Mucosa of rectum (tissue), 2 donors: ENCODE results near the gene CCSER2.
A peak's percentile ranks its signal among the peaks of the same experiment; 100 is the strongest.

ENCODE experiments used
- H3K27ac ChIP-seq, 2 donors: one replicate each; pipeline ENCODE4 v1.7.0; 2013; ENCODE audit warnings: inconsistent platforms in 2 of 2, low read depth in 2 of 2, low read length in 2 of 2
- H3K27me3 ChIP-seq, 2 donors: one replicate each; pipeline ENCODE4 v1.7.0; 2013; ENCODE audit warnings: low read length in 2 of 2; ENCODE audit not compliant: control insufficient read depth in 2 of 2, insufficient read depth in 2 of 2
- H3K36me3 ChIP-seq, 2 donors: one replicate each; pipeline ENCODE4 v1.7.0; 2013; ENCODE audit warnings: low read length in 2 of 2; ENCODE audit not compliant: control insufficient read depth in 2 of 2, insufficient read depth in 2 of 2
- H3K4me1 ChIP-seq, 2 donors: one replicate each; pipeline ENCODE4 v1.7.0; 2013; ENCODE audit warnings: low read length in 2 of 2, mild to moderate bottlenecking in 1 of 2; ENCODE audit not compliant: control insufficient read depth in 2 of 2, insufficient read depth in 2 of 2
- H3K4me3 ChIP-seq, 2 donors: one replicate each; pipeline ENCODE4 v1.7.0; 2013; ENCODE audit warnings: low read length in 2 of 2
- H3K9ac ChIP-seq, 2 donors: one replicate each; pipeline ENCODE4 v1.7.0; 2013; ENCODE audit warnings: low read length in 2 of 2, low read depth in 1 of 2, mild to moderate bottlenecking in 1 of 2
- H3K9me3 ChIP-seq, 2 donors: one replicate each; pipeline ENCODE4 v1.7.0; 2013; ENCODE audit warnings: low read length in 2 of 2; ENCODE audit not compliant: control insufficient read depth in 2 of 2
- donor health status: healthy.
- donor health status: Normal muscosa, but diverticular disease.

Gene CCSER2

DNA sequence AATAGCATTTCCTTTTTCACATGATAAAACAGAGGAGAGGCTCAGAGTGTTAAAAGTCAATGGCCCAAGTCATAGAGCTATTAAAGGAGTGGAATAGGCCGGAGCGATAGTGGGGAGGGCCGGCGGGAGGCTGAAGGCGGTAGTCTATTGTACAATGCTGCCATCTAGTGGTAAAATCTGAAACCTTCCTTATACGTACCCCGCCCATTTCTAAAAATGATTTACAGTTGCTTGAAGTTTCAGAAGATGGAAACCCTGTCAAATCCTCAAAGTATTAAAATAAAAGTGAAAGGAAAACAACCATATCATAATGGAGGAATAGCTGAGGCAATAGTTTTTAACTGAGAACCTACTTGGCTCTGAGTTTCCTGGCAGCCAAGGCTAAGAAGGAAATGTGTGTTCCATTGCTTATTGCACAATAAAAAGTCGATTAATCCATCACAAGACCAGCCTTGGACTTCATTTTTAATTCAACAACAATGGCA lies 209.1 kb downstream of the CCSER2 start:
- Histone ChIP-seq H3K27me3 (peaks cover 0 to 6% of the 10 kb centered on the region in 2 donors), H3K4me1 (no peaks in the 10 kb centered on the region), H3K36me3 (no peaks in the 10 kb centered on the region), H3K27ac (no peak overlapping the region), H3K4me3 (no peak overlapping the region), H3K9ac (no peak overlapping the region), H3K9me3 (no peaks in the 10 kb centered on the region)

DNA sequence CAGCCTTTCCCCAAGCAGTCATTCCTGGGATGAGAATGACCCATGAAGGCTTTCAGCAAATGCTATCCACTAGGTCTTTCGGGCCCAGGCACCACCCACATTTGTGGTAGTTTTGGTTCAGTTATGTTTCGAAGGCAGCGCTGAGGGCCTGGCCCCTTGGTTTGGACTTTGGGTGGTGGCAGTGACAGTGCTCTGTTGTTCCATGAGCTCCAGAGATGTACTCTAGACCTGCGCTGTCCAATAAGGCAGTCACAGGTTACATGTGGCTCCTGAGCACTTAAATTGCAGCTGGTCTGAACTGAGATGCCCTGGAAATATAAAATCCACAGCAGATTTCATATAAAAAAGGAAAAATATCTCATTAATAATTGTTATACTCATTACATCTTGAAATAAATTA lies 209.6 kb downstream of the CCSER2 start:
- Histone ChIP-seq H3K9me3 (no peaks in the 10 kb centered on the region), H3K36me3 (no peaks in the 10 kb centered on the region), H3K9ac (no peak overlapping the region), H3K4me3 (no peak overlapping the region), H3K4me1 (no peaks in the 10 kb centered on the region), H3K27me3 (peaks cover 0 to 6% of the 10 kb centered on the region in 2 donors), H3K27ac (no peak overlapping the region)

- no peak overlapping the region for H3K27ac ChIP-seq
- no peak overlapping the region for H3K9ac ChIP-seq
- H3K36me3 ChIP-seq, result no peaks in the 10 kb centered on the region
- H3K9me3 ChIP-seq, result no peaks in the 10 kb centered on the region
- no peaks in the 10 kb centered on the region for H3K4me1 ChIP-seq
- no peak overlapping the region for H3K4me3 ChIP-seq
- peaks cover 0 to 6% of the 10 kb centered on the region in 2 donors for H3K27me3 ChIP-seq
These were observed 210.8 kb downstream of the CCSER2 start for GRCh38 chr10:84539216-84539615.

DNA sequence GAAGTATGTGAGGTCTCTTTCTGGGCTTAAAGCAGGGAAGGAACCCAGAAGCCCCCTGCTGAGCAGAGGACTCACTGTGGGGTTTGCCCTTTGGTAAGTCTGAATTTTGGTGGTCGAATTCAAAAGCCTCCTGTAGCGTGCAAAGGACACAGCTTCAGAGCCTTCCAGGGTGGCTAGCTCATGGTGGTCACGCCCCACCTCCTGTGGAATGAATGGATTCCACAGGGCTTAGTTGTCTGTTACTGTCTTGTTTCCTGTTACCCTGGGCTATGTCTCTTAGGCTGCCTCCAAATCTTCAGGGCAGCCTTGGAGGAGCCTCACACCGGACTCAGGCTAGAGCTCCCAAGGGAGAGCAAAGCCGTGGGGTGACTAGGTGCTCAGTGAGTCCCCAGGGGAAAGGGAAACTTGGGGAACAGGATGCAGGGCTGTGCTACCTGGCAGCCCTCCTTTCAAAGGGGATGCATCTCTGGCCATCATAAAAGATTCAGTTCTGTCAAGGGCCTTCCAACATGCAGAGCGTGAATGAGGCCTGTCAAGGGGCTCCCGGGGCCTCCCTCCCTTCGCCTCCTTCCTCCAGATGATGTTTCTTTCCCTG lies 211.7 kb downstream of the CCSER2 start:
- no peak overlapping the region for H3K9ac ChIP-seq
- no peaks in the 10 kb centered on the region for H3K9me3 ChIP-seq
- no peak overlapping the region for H3K27ac ChIP-seq
- no peaks in the 10 kb centered on the region for H3K4me1 ChIP-seq
- no peak overlapping the region for H3K4me3 ChIP-seq
- H3K27me3 ChIP-seq, result peaks cover 0 to 6% of the 10 kb centered on the region in 2 donors
- no peaks in the 10 kb centered on the region for H3K36me3 ChIP-seq

- Histone ChIP-seq H3K27ac (no peak overlapping the region), H3K4me1 (no peaks in the 10 kb centered on the region), H3K36me3 (no peaks in the 10 kb centered on the region), H3K4me3 (peak overlapping the region in 1 of 2 donors; percentile 30), H3K9ac (no peak overlapping the region), H3K9me3 (no peaks in the 10 kb centered on the region), H3K27me3 (peaks cover 0 to 6% of the 10 kb centered on the region in 2 donors)
These were observed 212.4 kb downstream of the CCSER2 start for GRCh38 chr10:84540617-84541288.

DNA sequence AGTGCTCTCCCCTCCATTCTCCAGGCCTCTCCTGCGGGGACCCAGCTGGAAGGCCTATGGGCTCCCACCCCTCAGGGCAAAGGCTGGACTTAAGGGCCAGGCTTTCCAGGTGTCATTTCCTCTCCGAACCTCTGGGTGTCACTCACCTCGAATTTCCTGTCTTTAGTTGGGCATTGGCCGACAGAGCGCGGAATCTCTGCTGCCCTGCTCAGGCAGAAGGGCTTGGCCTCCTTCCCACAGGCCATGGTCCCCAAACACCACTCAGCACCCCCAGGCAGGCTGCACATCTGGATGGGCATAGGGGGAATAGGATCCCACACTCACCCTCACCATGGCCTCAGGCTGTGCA lies 212.9 kb downstream of the CCSER2 start:
- Histone ChIP-seq H3K36me3 (no peaks in the 10 kb centered on the region), H3K27me3 (peaks cover 3 to 6% of the 10 kb centered on the region in 2 donors), H3K4me1 (no peaks in the 10 kb centered on the region), H3K9ac (no peak overlapping the region), H3K27ac (no peak overlapping the region), H3K9me3 (no peaks in the 10 kb centered on the region), H3K4me3 (no peak overlapping the region)

GRCh38 chr10:84542522-84543490 lies 214.4 kb downstream of the CCSER2 start:
- Histone ChIP-seq H3K9me3 (no peaks in the 10 kb centered on the region), H3K9ac (no peak overlapping the region), H3K27me3 (peaks cover 6% of the 10 kb centered on the region in 2 donors), H3K4me1 (no peaks in the 10 kb centered on the region), H3K27ac (no peak overlapping the region), H3K36me3 (no peaks in the 10 kb centered on the region), H3K4me3 (no peak overlapping the region)

DNA sequence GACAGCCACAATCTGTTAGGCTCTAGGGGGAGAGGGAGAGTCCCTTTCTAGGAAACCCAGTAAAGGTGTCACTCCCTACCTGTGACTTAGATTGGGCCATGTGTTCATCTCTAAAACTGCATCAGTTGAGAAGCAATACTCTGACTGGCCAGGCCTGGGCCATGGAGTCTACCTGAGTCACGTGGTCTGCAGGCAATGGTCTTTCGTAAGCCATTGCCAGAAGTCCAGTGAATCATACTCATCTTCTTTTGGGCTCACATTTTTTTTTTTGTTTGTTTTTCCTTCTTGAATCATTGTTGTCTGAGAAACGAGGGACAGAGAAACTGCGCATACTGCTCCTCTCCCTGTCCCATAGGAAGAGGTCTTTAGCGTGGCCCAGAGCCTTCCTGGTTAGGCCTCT lies 215.6 kb downstream of the CCSER2 start:
- peaks cover 6% of the 10 kb centered on the region in 2 donors for H3K27me3 ChIP-seq
- no peaks in the 10 kb centered on the region for H3K9me3 ChIP-seq
- H3K27ac ChIP-seq, result no peak overlapping the region
- no peaks in the 10 kb centered on the region for H3K4me1 ChIP-seq
- H3K36me3 ChIP-seq, result no peaks in the 10 kb centered on the region
- H3K9ac ChIP-seq, result no peak overlapping the region
- H3K4me3 ChIP-seq, result no peak overlapping the region

GRCh38 chr10:84545651-84546050 lies 217.3 kb downstream of the CCSER2 start:
- Histone ChIP-seq H3K36me3 (no peaks in the 10 kb centered on the region), H3K9me3 (no peaks in the 10 kb centered on the region), H3K27ac (no peak overlapping the region)

GRCh38 chr10:84546609-84547008 lies 218.2 kb downstream of the CCSER2 start:
- no peak overlapping the region for H3K27ac ChIP-seq
- H3K36me3 ChIP-seq, result no peaks in the 10 kb centered on the region
- H3K27me3 ChIP-seq, result peaks cover 3 to 6% of the 10 kb centered on the region in 2 donors
- H3K4me3 ChIP-seq, result no peak overlapping the region
- no peak overlapping the region for H3K9ac ChIP-seq
- H3K9me3 ChIP-seq, result no peaks in the 10 kb centered on the region
- H3K4me1 ChIP-seq, result no peaks in the 10 kb centered on the region

More at GRCh38 chr10:84545651-84546050, 217.3 kb downstream of the CCSER2 start:
- no peaks in the 10 kb centered on the region for H3K4me1 ChIP-seq
- H3K4me3 ChIP-seq, result no peak overlapping the region
- H3K9ac ChIP-seq, result no peak overlapping the region
- H3K27me3 ChIP-seq, result peaks cover 3 to 6% of the 10 kb centered on the region in 2 donors
